ENCODE data around the gene TF. TPM values are rescaled to one million over a fixed set of nuclear protein-coding genes. Genes with fewer than 3 reads are reported as not detected.

The TF gene
- total RNA-seq, 4 donors from 2014 or later: 1.4 to 11.4 (median 6.0) TPM

DNA sequence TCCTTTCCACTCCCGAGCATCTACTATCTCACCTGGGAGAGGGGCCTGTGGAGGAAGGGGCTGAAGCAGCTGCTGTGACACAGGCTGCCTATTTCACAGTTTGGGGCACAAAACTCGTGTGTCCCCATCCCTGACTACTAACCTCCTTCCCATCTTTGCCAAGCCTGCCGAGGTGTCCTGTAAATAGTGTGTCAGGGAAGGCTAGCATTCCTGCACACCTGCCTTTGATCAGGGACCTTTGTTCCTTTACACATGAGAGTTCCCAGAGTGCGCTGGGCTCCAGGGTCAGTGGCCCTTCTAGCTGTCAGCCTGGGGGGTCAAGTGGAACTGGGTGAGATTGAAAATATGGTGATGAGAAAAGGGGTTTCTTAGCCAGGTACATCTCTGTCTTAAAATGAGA, 13.0 kb upstream of the TF start:
- Histone ChIP-seq H3K4me3 (no peak overlapping the region), H3K9me3 (peaks cover 0 to 11% (median 0%) of the 10 kb centered on the region in 4 donors), H3K27me3 (no peaks in the 10 kb centered on the region), H3K36me3 (no peaks in the 10 kb centered on the region), H3K27ac (no peak overlapping the region), H3K4me1 (no peaks in the 10 kb centered on the region)
- WGBS, 2 donors: 83 to 92% methylated on average over 4 of the region's 4 CpGs
- no peak for DNase-seq (ENCODE audit: low spot score in 2 of 2)
- no peak for TF ChIP-seq POLR2A (IDR thresholded peaks at IDR 0.05)
- TF ChIP-seq EP300 (IDR thresholded peaks at IDR 0.05): no peak
- TF ChIP-seq, protein P1, sequence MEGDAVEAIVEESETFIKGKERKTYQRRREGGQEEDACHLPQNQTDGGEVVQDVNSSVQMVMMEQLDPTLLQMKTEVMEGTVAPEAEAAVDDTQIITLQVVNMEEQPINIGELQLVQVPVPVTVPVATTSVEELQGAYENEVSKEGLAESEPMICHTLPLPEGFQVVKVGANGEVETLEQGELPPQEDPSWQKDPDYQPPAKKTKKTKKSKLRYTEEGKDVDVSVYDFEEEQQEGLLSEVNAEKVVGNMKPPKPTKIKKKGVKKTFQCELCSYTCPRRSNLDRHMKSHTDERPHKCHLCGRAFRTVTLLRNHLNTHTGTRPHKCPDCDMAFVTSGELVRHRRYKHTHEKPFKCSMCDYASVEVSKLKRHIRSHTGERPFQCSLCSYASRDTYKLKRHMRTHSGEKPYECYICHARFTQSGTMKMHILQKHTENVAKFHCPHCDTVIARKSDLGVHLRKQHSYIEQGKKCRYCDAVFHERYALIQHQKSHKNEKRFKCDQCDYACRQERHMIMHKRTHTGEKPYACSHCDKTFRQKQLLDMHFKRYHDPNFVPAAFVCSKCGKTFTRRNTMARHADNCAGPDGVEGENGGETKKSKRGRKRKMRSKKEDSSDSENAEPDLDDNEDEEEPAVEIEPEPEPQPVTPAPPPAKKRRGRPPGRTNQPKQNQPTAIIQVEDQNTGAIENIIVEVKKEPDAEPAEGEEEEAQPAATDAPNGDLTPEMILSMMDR (IDR thresholded peaks at IDR 0.05): no peak

DNA sequence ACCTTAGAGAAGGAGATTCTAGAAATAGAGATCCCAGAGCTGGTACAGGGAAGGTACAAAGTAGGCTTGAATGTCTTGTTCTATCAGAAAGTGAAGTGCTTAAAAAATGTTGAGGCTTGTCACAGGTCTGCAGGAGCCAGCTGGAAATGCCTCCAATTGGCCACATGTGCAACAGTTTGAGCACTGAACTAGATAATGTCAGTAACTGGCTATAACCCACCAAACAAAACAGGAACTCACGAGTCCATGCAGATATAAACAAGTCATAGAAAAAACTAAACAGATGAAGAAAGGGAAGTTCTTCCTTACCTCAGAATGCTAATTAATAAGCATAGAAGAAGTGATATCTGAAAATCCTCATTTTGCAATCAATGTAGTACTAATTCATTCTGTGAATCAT, 11.9 kb upstream of the TF start:
- peaks cover 0 to 19% (median 0%) of the 10 kb centered on the region in 4 donors for H3K9me3 ChIP-seq
- 53 to 74% methylated on average over 1 of the region's 1 CpG for WGBS, 2 donors
- no peak overlapping the region for H3K4me3 ChIP-seq
- no peaks in the 10 kb centered on the region for H3K27me3 ChIP-seq
- no peaks in the 10 kb centered on the region for H3K4me1 ChIP-seq
- DNase-seq (ENCODE audit: low spot score in 2 of 2): no peak
- no peaks in the 10 kb centered on the region for H3K36me3 ChIP-seq
- TF ChIP-seq, protein P1 (IDR thresholded peaks at IDR 0.05): no peak
- TF ChIP-seq POLR2A (IDR thresholded peaks at IDR 0.05) (no peak), EP300 (IDR thresholded peaks at IDR 0.05) (no peak)
- no peak overlapping the region for H3K27ac ChIP-seq

DNA sequence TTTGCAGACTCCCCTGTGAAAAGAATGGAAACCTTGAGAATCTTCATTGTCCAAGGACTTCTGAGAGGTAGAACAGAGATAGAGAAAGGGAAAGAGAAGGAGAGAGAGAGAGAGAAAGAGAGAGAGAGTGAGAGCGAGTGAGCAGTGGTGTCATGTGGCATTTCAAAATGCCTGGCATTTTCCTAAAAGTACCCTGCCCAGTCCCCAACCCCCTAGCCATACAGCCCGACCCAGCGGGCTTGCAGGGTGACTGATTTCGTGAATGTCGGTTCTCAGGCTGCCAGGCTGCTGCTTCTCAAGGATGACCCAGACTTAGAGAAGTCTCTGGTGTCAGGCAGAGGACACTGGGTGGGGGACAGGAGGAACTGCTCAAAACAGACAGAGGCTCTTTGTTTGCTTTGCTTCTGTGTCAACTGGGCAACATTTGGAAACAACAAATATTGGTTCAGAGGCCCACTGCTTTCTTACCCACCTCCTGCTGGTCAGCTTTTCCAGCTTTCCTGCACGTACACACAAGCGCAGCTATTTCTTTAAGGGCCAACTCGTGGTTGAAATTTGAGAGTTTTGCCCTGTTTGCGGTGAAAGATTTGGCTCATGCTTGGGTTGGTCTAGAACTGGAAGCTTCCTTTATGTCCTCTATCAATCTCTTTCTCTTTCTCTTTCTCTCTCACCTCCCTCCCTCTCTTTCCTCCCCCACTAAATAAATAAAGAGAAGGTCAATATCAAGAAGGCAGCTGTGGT, 3.7 kb upstream of the TF start:
- Histone ChIP-seq H3K4me1 (peaks cover 0 to 8% (median 5%) of the 10 kb centered on the region in 4 donors), H3K36me3 (no peaks in the 10 kb centered on the region), H3K27ac (no peak overlapping the region), H3K4me3 (no peak overlapping the region), H3K9me3 (peaks cover 0 to 10% (median 0%) of the 10 kb centered on the region in 4 donors), H3K27me3 (peaks cover 0 to 12% of the 10 kb centered on the region in 2 donors)
- no peak for DNase-seq (ENCODE audit: low spot score in 2 of 2)
- TF ChIP-seq EP300 (IDR thresholded peaks at IDR 0.05) (no peak), POLR2A (IDR thresholded peaks at IDR 0.05) (no peak)
- TF ChIP-seq, protein P1 (IDR thresholded peaks at IDR 0.05): no peak
- 31 to 33% methylated on average over 9 of the region's 9 CpGs for WGBS, 2 donors

DNA sequence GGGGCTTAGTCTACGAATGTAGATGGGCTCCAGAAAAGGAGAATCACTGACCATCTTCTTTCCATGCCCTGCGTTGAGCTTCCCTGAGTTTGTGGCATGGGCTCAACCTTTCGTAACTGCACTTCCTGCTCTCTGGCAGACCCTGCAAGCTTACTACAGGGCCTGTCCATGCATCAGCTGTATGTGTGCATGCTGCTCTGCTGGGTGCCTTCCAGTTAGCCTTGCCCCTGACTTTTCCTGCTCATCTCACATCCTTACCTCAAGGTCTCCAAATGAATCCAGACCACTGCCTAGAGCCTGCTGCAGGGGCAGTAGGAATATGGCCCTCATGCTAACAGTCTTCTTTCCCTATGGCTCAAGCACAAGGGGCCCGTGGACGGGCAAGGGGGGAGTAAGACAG, 2.0 kb upstream of the TF start:
- H3K4me1 ChIP-seq: peaks cover 0 to 8% (median 5%) of the 10 kb centered on the region in 4 donors
- 71 to 75% methylated on average over 4 to 5 of the region's 5 CpGs for WGBS, 2 donors

DNA sequence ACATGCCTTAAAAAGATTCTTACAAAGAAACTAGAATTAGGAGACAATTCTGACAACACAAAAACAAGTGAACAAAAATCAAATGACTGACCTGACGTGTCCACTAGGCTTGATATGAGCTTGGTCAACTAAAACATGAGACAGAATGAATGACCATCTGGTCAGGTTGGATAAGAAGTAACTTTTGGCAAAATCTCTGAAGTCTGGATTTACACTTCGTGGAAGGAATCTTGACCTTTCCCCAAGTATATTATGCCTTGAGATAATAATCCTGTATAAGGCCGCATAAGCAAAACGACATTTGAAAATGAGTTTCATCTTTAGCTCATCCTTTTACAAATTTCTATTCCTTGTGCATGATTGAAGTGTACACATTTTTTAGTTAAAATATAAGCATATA, 1.1 kb upstream of the TF start:
- WGBS, 2 donors: 88 to 90% methylated on average over 4 of the region's 4 CpGs
- Histone ChIP-seq H3K27ac (no peak overlapping the region), H3K27me3 (peaks cover 0 to 12% of the 10 kb centered on the region in 2 donors), H3K9me3 (peaks cover 0 to 2% (median 0%) of the 10 kb centered on the region in 4 donors), H3K36me3 (no peaks in the 10 kb centered on the region), H3K4me1 (peaks cover 0 to 8% (median 5%) of the 10 kb centered on the region in 4 donors), H3K4me3 (no peak overlapping the region)
- no peak for DNase-seq (ENCODE audit: low spot score in 2 of 2)
- TF ChIP-seq EP300 (IDR thresholded peaks at IDR 0.05) (no peak), POLR2A (IDR thresholded peaks at IDR 0.05) (no peak)
- TF ChIP-seq, protein P1 (IDR thresholded peaks at IDR 0.05): no peak

More for the DNA sequence above, 2.0 kb upstream of the TF start:
- H3K4me3 ChIP-seq: no peak overlapping the region
- H3K27me3 ChIP-seq: peaks cover 0 to 12% of the 10 kb centered on the region in 2 donors
- no peak for DNase-seq (ENCODE audit: low spot score in 2 of 2)
- no peaks in the 10 kb centered on the region for H3K36me3 ChIP-seq
- no peak overlapping the region for H3K27ac ChIP-seq
- TF ChIP-seq, protein P1 (IDR thresholded peaks at IDR 0.05): no peak
- TF ChIP-seq EP300 (IDR thresholded peaks at IDR 0.05): no peak
- no peak for TF ChIP-seq POLR2A (IDR thresholded peaks at IDR 0.05)
- peaks cover 0 to 3% (median 0%) of the 10 kb centered on the region in 4 donors for H3K9me3 ChIP-seq
